ENCODE measurements around the gene TMEM184B. TPM values are rescaled to one million over a fixed set of nuclear protein-coding genes. Genes with fewer than 3 reads are reported as not detected.

The TMEM184B gene
- total RNA-seq (10 to 100 TPM in 1 of 2 donors, 1 to 10 TPM in 1; 9.1 to 12.6 TPM), polyA plus RNA-seq (10 to 100 TPM in 1 of 2 donors, 1 to 10 TPM in 1; 7.5 to 10.8 TPM)

GRCh38 chr22:38272373-38273134 lies at the start of gene TMEM184B:
TMEM184B (minus strand) TSS chr22:38273010; CDS start chr22:38247961, 25,049 bp downstream.
- peak within 1 kb of the TSS; percentile 38 to 96 (median 69) for H3K4me3 ChIP-seq (ENCODE audit: low read depth in 1 of 3, low read length in 3 of 3)
- H3K27ac ChIP-seq (ENCODE audit: low read depth in 1 of 2, low read length in 2 of 2), result peak within 1 kb of the TSS; percentile 60 to 69
- peaks cover 0 to 3% (median 0%) of the 10 kb centered on the region in 4 donors for H3K36me3 ChIP-seq (ENCODE audit: control insufficient read depth in 4 of 4, insufficient read depth in 3 of 4, low read depth in 1 of 4, low read length in 3 of 4)
- H3K4me1 ChIP-seq (ENCODE audit: control insufficient read depth in 4 of 4, insufficient read depth in 4 of 4, low read length in 3 of 4), result peaks cover 6 to 18% (median 11%) of the 10 kb centered on the region in 4 donors
- H3K27me3 ChIP-seq (ENCODE audit: control insufficient read depth in 4 of 4, insufficient read depth in 4 of 4, low read length in 3 of 4), result no peaks in the 10 kb centered on the region
- H3K9me3 ChIP-seq (ENCODE audit: control insufficient read depth in 4 of 4, low read length in 3 of 4), result no peaks in the 10 kb centered on the region
- peak; percentile 86 for DNase-seq (ENCODE audit: low spot score)
- under 1% methylated on average over 97 of the region's 97 CpGs for WGBS
- peak in 1 of 2 donors; percentile 5 for TF ChIP-seq RAD21 (IDR thresholded peaks at IDR 0.05)
- no peak for TF ChIP-seq FOXA1 (IDR thresholded peaks at IDR 0.05)
- peak within 1 kb of the TSS; percentile 40 to 81 for H3K9ac ChIP-seq (ENCODE audit: low read depth in 1 of 2, low read length in 2 of 2)

GRCh38 chr22:38320605-38321402 lies 48.0 kb upstream of the TMEM184B start:
- H3K9me3 ChIP-seq (ENCODE audit: control insufficient read depth in 4 of 4, low read length in 3 of 4), result no peaks in the 10 kb centered on the region
- H3K27ac ChIP-seq (ENCODE audit: low read depth in 1 of 2, low read length in 2 of 2), result no peak overlapping the region
- WGBS, result 90% methylated on average over 11 of the region's 11 CpGs
- H3K4me1 ChIP-seq (ENCODE audit: control insufficient read depth in 4 of 4, insufficient read depth in 4 of 4, low read length in 3 of 4), result peaks cover 0 to 3% (median 0%) of the 10 kb centered on the region in 4 donors
- H3K4me3 ChIP-seq (ENCODE audit: low read depth in 1 of 3, low read length in 3 of 3), result no peak overlapping the region
- TF ChIP-seq GABPA (IDR thresholded peaks at IDR 0.05 in 1 of 2, conservative IDR thresholded peaks at IDR 0.05 in 1 of 2) (no peak), NR2F2 (IDR thresholded peaks at IDR 0.05) (no peak), SP1 (IDR thresholded peaks at IDR 0.05) (no peak), FOXA2 (IDR thresholded peaks at IDR 0.05) (no peak), FOXA1 (IDR thresholded peaks at IDR 0.05) (no peak), JUND (IDR thresholded peaks at IDR 0.05) (no peak), HNF4A (conservative IDR thresholded peaks at IDR 0.05) (no peak), ZBTB33 (IDR thresholded peaks at IDR 0.05) (no peak), EGR1 (IDR thresholded peaks at IDR 0.05; ENCODE audit: low read depth in 2 of 2) (no peak), RXRA (IDR thresholded peaks at IDR 0.05) (no peak), MAX (IDR thresholded peaks at IDR 0.05) (no peak), TAF1 (conservative IDR thresholded peaks at IDR 0.05) (no peak), REST (IDR thresholded peaks at IDR 0.05) (no peak), YY1 (IDR thresholded peaks at IDR 0.05) (no peak), HNF4G (IDR thresholded peaks at IDR 0.05) (no peak), RAD21 (IDR thresholded peaks at IDR 0.05) (no peak)
- no peak overlapping the region for H3K9ac ChIP-seq (ENCODE audit: low read depth in 1 of 2, low read length in 2 of 2)
- DNase-seq (ENCODE audit: low spot score), result no peak
- H3K27me3 ChIP-seq (ENCODE audit: control insufficient read depth in 4 of 4, insufficient read depth in 4 of 4, low read length in 3 of 4), result no peaks in the 10 kb centered on the region
- no peaks in the 10 kb centered on the region for H3K36me3 ChIP-seq (ENCODE audit: control insufficient read depth in 4 of 4, insufficient read depth in 3 of 4, low read depth in 1 of 4, low read length in 3 of 4)

Measured in liver (tissue), 9 donors.